Measurements from ENCODE around the gene IL25. TPM values are rescaled to one million over a fixed set of nuclear protein-coding genes. Genes with fewer than 3 reads are reported as not detected.

Gene IL25
- polyA plus RNA-seq, 1 of the 3 experiments (the other 2 are of a cell fraction), result not detected

DNA sequence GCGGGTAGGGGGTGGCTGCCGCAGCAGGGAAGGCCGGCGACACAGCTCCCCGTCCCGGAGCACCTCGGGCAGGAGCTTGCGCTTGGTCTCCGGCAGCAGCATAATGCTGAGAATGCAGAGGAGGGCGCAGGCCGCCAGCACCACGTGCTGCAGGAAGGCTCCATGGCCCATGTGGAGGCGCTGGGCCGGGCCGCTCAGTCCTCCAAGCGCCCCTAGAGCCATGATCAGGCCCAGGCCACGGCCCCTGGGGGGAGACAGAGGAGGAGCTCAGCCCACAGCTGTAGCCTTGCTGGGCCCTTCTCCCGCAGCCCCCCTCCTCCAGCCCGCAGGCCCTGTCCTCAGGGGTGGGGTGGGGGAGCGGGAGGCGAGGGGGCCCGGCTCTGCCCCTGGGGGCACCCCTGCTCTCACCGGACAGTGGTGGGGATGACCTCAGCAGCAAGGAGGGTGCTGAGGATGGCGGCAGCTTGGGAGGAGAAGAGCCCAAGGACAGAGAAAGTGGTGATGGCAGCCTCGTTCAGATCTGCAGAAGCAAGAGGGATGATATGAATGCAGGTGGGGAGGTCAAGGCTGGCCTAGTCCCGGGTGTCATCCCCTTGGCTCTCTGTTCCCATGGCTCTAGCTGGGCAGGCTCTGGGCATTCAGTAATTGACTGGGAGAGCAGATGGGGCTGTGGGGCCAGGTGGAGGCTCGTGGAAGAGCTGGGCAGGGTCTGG, 25.8 kb upstream of the IL25 start:
- Histone ChIP-seq H3K36me3 (replicated peaks in 1 of 2; ENCODE audit: control insufficient read depth in 1 of 2, insufficient read depth in 2 of 2, low read length in 1 of 2) (peaks cover 0 to 2% of the 10 kb centered on the region in 2 experiments), H4K20me1 (ENCODE audit: insufficient read depth) (no peaks in the 10 kb centered on the region), H3K9me2 (no peaks in the 10 kb centered on the region), H3K9me3 (no peaks in the 10 kb centered on the region), H3K27me3 (ENCODE audit: insufficient read depth) (no peaks in the 10 kb centered on the region), H3K4me3 (ENCODE audit: low read depth in 2 of 2, low read length in 1 of 2) (no peak overlapping the region), H3K79me2 (ENCODE audit: insufficient read depth) (no peaks in the 10 kb centered on the region), H3K9ac (no peak overlapping the region), H3K4me2 (no peak overlapping the region), H3F3A (replicated peaks; ENCODE audit: insufficient read depth) (no peaks in the 10 kb centered on the region), H3K27ac (ENCODE audit: low read depth in 2 of 2, low read length in 1 of 2) (no peak overlapping the region; a peak in 1 of 4 replicates), H3K4me1 (ENCODE audit: control insufficient read depth in 1 of 2, insufficient read depth in 2 of 2, low read depth in 1 of 2, low read length in 1 of 2) (peaks cover 0 to 8% of the 10 kb centered on the region in 2 experiments; a peak in 1 of 4 replicates), H2AFZ (ENCODE audit: low read depth) (no peak overlapping the region)
- ChIA-PET POLR2A (interaction anchor here (1.5 to 2.7 kb wide), 3 partner anchors 19 to 24 kb away, joined by 3 to 8 read pairs (median 7); no protein-coding TSS in a partner anchor), CTCF (interaction anchor here (0.9 to 3.5 kb wide), 9 partner anchors 9 to 242 kb away, joined by 3 to 19 read pairs (median 7); partner anchors contain the start of gene PABPN1)
- DNase-seq, result no peak
- 95% methylated on average over 6 of the region's 27 CpGs for WGBS (ENCODE audit: low lambda C conversion rate)
- TF ChIP-seq CHD2 (IDR thresholded peaks at IDR 0.05; ENCODE audit: low read length, partially characterized antibody), result no peak
- no peak for TF ChIP-seq FOXJ3 (CRISPR knock-in tag; IDR thresholded peaks at IDR 0.05)

DNA sequence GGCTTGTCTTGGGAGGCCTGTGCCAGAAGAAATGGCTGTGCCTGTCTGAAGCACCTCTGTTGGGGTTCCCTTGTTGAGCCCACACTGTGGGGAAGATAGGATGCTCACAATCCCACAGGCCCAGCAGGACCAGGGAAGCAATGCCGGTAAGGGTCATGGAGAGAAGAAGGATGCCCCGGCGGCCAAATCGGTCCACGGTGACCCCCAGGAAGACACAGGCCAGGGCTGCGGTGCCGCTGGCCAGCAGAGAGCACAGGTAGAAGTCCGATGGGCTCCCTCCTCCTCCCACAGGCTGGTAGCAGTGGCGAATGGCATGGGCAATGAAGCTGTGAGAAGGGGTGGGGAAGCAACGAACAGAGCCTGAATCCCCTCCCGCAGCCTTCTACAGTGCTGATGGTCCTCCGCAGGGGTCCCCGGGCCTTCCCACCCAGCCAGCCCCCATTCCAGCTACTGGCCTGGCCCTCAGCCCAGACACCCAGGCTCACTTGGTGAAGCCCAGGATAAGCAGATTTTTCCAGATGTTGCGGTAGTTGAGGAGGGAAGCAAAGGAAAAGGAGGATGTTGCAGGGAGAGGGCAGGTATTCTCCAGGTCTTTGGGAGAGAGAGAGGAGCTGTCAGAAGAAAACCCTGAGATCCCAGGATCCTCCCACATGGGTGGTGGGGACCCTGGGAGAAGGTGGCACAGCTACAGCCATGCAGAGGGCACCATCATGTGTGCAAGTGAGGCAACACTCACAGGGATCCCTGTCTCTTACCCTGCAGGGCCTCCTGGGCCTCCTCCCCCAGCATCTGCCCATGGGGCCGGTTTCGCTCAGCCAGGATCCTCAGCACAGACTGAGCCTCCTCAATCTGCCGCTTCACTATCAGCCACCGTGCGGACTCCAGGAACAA, 25.0 kb upstream of the IL25 start:
- H2AFZ ChIP-seq (ENCODE audit: low read depth), result no peak overlapping the region
- peaks cover 0 to 8% of the 10 kb centered on the region in 2 experiments; a peak in 1 of 4 replicates for H3K4me1 ChIP-seq (ENCODE audit: control insufficient read depth in 1 of 2, insufficient read depth in 2 of 2, low read depth in 1 of 2, low read length in 1 of 2)
- H3K9me2 ChIP-seq, result no peaks in the 10 kb centered on the region
- no peaks in the 10 kb centered on the region for H4K20me1 ChIP-seq (ENCODE audit: insufficient read depth)
- no peak overlapping the region for H3K4me3 ChIP-seq (ENCODE audit: low read depth in 2 of 2, low read length in 1 of 2)
- H3K9ac ChIP-seq, result no peak overlapping the region
- no peak for DNase-seq
- ChIA-PET POLR2A (interaction anchor here (2.0 to 2.7 kb wide), 2 partner anchors 18 to 21 kb away, joined by 7 to 8 read pairs; no protein-coding TSS in a partner anchor), CTCF (interaction anchor here (1.1 to 3.5 kb wide), 5 partner anchors 10 to 241 kb away, joined by 4 to 16 read pairs (median 5); no protein-coding TSS in a partner anchor)
- whole genome bisulfite sequencing (ENCODE audit: low lambda C conversion rate), result 99% methylated on average over 12 of the region's 19 CpGs
- H3K36me3 ChIP-seq (replicated peaks in 1 of 2; ENCODE audit: control insufficient read depth in 1 of 2, insufficient read depth in 2 of 2, low read length in 1 of 2), result peaks cover 0 to 2% of the 10 kb centered on the region in 2 experiments
- H3K79me2 ChIP-seq (ENCODE audit: insufficient read depth), result no peaks in the 10 kb centered on the region
- no peak overlapping the region for H3K4me2 ChIP-seq
- no peaks in the 10 kb centered on the region for H3K27me3 ChIP-seq (ENCODE audit: insufficient read depth)
- no peak overlapping the region; a peak in 1 of 4 replicates for H3K27ac ChIP-seq (ENCODE audit: low read depth in 2 of 2, low read length in 1 of 2)
- H3K9me3 ChIP-seq, result no peaks in the 10 kb centered on the region
- H3F3A ChIP-seq (replicated peaks; ENCODE audit: insufficient read depth), result no peaks in the 10 kb centered on the region
- TF ChIP-seq GABPA (IDR thresholded peaks at IDR 0.05; ENCODE audit: low read depth), result no peak
- no peak for TF ChIP-seq FOSL2 (IDR thresholded peaks at IDR 0.05; ENCODE audit: borderline replicate concordance, low read depth)
- TF ChIP-seq, protein P1, sequence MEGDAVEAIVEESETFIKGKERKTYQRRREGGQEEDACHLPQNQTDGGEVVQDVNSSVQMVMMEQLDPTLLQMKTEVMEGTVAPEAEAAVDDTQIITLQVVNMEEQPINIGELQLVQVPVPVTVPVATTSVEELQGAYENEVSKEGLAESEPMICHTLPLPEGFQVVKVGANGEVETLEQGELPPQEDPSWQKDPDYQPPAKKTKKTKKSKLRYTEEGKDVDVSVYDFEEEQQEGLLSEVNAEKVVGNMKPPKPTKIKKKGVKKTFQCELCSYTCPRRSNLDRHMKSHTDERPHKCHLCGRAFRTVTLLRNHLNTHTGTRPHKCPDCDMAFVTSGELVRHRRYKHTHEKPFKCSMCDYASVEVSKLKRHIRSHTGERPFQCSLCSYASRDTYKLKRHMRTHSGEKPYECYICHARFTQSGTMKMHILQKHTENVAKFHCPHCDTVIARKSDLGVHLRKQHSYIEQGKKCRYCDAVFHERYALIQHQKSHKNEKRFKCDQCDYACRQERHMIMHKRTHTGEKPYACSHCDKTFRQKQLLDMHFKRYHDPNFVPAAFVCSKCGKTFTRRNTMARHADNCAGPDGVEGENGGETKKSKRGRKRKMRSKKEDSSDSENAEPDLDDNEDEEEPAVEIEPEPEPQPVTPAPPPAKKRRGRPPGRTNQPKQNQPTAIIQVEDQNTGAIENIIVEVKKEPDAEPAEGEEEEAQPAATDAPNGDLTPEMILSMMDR (IDR thresholded peaks at IDR 0.05), result no peak
- no peak for TF ChIP-seq RCOR1 (IDR thresholded peaks at IDR 0.05; ENCODE audit: low read length)
- TF ChIP-seq TCF12 (IDR thresholded peaks at IDR 0.05), result no peak
- no peak for TF ChIP-seq POLR2AphosphoS5 (IDR thresholded peaks at IDR 0.05; ENCODE audit: low read depth, low read length)
- TF ChIP-seq, protein P2, sequence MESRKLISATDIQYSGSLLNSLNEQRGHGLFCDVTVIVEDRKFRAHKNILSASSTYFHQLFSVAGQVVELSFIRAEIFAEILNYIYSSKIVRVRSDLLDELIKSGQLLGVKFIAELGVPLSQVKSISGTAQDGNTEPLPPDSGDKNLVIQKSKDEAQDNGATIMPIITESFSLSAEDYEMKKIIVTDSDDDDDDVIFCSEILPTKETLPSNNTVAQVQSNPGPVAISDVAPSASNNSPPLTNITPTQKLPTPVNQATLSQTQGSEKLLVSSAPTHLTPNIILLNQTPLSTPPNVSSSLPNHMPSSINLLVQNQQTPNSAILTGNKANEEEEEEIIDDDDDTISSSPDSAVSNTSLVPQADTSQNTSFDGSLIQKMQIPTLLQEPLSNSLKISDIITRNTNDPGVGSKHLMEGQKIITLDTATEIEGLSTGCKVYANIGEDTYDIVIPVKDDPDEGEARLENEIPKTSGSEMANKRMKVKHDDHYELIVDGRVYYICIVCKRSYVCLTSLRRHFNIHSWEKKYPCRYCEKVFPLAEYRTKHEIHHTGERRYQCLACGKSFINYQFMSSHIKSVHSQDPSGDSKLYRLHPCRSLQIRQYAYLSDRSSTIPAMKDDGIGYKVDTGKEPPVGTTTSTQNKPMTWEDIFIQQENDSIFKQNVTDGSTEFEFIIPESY (IDR thresholded peaks at IDR 0.05; ENCODE audit: borderline replicate concordance, low read depth), result no peak
- no peak for TF ChIP-seq MXI1 (IDR thresholded peaks at IDR 0.05; ENCODE audit: low read depth, low read length)
- TF ChIP-seq, protein P3, sequence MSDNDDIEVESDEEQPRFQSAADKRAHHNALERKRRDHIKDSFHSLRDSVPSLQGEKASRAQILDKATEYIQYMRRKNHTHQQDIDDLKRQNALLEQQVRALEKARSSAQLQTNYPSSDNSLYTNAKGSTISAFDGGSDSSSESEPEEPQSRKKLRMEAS (IDR thresholded peaks at IDR 0.05; ENCODE audit: low read depth), result no peak
- TF ChIP-seq, protein P4, sequence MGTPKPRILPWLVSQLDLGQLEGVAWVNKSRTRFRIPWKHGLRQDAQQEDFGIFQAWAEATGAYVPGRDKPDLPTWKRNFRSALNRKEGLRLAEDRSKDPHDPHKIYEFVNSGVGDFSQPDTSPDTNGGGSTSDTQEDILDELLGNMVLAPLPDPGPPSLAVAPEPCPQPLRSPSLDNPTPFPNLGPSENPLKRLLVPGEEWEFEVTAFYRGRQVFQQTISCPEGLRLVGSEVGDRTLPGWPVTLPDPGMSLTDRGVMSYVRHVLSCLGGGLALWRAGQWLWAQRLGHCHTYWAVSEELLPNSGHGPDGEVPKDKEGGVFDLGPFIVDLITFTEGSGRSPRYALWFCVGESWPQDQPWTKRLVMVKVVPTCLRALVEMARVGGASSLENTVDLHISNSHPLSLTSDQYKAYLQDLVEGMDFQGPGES (IDR thresholded peaks at IDR 0.05; ENCODE audit: low read depth, low read length), result no peak
- no peak for TF ChIP-seq ELF1 (IDR thresholded peaks at IDR 0.05)
- TF ChIP-seq RXRA (IDR thresholded peaks at IDR 0.05; ENCODE audit: borderline replicate concordance, low read depth), result no peak
- TF ChIP-seq RFX5 (IDR thresholded peaks at IDR 0.05; ENCODE audit: low read length), result no peak
- TF ChIP-seq SIN3A (IDR thresholded peaks at IDR 0.05; ENCODE audit: borderline replicate concordance, low read depth, low read length), result no peak
- no peak for TF ChIP-seq TAF1 (IDR thresholded peaks at IDR 0.05; ENCODE audit: borderline replicate concordance, low read depth, low read length)
- TF ChIP-seq YY1 (IDR thresholded peaks at IDR 0.05; ENCODE audit: low read depth), result no peak
- no peak for TF ChIP-seq JUND (IDR thresholded peaks at IDR 0.05)
- TF ChIP-seq TEAD4 (IDR thresholded peaks at IDR 0.05; ENCODE audit: borderline replicate concordance, insufficient read depth), result no peak
- no peak for TF ChIP-seq FOXJ3 (CRISPR knock-in tag; IDR thresholded peaks at IDR 0.05)
